GM18858 (cell line): ENCODE data around the gene FNDC3B.

ENCODE experiments used
- ATAC-seq: cut with Tn5 transposase; IDR thresholded peaks from one replicate; pipeline ENCODE4 v1.9.1; 2021; ENCODE audit not compliant: unreplicated experiment

FNDC3B gene

DNA sequence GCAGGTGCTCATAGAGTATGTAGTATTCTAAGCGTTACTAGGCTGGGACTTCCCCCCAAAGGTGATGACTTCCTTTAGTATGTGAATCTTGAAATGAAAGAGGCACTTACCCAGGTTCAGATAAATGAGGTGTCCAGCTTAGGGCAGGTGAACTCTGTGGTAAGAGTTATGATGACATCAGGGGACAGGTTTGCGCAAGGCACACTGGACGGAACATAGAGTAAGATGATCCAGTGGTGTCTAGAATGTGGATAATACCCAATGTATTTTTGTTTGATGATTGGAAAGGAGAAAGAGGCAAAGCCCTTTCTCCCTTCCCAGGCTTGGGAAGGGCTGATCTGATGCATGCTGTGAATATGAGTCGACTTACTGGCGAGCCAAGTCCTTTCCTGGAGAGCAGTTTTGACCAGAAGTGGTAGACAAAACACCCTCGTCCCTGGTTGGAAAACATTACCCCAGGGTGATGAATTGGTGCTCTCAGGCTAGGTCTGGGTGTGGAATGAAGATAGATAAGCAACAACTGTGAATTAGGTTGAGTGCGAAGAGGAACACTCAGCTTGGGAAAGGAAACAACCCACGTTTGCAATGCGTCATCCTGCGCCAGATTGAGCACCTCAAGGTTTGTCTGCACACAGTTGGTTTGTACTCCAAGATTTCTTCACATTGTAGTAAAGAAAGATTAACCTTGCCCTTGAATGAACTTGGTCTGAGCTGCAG lies 284.7 kb downstream of the FNDC3B start:
- ATAC-seq = no peak

- ATAC-seq = no peak
Observed at GRCh38 chr3:172324611-172325203, 285.3 kb downstream of the FNDC3B start.

DNA sequence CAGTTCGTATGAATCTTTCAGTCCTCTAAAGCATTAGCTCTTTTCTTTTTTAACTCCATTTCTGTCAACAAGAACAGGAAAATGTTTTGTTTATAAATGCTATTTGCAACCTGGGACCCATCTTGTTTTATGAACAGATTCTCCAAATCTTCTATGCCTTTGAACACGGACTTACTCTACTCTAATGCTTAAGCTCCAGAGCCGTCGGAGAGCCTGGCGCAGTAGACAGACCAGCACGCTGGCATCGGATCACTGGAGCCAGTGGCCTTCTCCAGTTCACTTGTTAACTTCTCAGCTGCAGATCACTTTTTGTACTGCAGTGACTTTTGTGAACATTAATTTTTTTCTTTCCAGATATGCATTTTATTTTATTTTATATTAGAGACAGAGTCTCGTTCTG lies 286.1 kb downstream of the FNDC3B start:
- ATAC-seq = no peak

GRCh38 chr3:172326993-172327392 lies 287.6 kb downstream of the FNDC3B start:
- ATAC-seq = no peak

DNA sequence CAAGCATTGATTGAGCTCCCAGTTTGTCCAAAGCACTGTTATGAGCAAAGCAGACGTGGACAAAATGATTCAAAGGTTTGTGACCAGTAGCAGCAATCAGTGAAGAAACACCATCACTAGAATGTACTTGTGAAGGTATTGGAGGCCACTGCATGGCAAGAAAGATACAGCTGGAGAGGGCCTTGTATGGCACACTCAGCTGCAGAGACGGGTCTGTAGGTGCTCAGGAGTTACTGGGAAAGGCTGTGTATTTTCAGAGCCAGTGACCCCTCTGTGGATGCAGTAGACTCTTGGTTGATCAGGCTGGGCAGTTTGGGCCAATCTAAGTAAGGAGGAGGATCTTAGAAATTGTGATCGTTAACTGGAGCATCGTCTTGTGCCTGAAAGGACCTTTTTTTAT lies 288.9 kb downstream of the FNDC3B start:
- no peak for ATAC-seq

GRCh38 chr3:172329070-172329469 lies 289.7 kb downstream of the FNDC3B start:
- ATAC-seq = no peak

DNA sequence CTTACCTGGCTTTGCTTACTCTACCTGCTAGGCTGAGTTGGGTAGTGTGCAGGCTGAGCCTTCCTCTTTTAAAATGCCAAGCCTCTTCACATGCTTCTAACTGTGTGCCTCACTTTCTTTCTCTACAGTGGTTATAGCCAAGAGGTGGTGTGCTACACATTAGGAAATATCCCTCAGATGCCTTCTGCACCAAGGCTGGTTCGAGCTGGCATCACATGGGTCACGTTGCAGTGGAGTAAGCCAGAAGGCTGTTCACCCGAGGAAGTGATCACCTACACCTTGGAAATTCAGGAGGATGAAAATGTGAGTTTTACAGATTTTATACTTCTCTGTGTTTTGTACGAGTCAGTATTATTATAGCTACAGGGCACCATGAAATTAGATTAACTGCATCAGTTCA lies 291.0 kb downstream of the FNDC3B start:
- no peak for ATAC-seq

- peak; percentile 63 for ATAC-seq
Observed at GRCh38 chr3:172332256-172333041, 293.1 kb downstream of the FNDC3B start.

- no peak for ATAC-seq
Observed at GRCh38 chr3:172333042-172333377, 293.6 kb downstream of the FNDC3B start.

GRCh38 chr3:172333692-172334457 lies 294.5 kb downstream of the FNDC3B start:
- ATAC-seq = no peak

DNA sequence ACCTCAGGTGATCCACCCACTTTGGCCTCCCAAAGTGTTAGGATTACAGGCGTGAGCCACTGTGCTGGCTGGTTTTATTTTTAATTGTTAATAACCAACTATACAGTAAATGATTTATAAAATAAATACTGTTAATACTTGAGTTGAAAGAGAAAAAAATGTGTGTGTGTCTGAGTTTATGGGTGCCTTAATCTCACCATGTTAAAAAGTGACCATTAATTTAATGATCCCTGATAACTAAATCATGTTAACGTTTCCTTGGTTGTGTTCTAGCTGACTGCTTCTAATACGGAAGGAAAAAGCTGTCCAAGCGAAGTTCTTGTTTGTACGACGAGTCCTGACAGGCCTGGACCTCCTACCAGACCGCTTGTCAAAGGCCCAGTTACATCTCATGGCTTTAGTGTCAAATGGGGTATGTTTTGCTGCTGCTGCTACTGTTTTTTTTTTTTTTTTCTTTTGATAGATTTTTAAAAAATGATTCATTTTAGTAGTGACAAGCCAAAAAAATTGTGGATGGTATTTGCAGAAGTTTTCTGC lies 295.4 kb downstream of the FNDC3B start:
- ATAC-seq = no peak

GRCh38 chr3:172339892-172340291 lies 300.5 kb downstream of the FNDC3B start:
- ATAC-seq = no peak

DNA sequence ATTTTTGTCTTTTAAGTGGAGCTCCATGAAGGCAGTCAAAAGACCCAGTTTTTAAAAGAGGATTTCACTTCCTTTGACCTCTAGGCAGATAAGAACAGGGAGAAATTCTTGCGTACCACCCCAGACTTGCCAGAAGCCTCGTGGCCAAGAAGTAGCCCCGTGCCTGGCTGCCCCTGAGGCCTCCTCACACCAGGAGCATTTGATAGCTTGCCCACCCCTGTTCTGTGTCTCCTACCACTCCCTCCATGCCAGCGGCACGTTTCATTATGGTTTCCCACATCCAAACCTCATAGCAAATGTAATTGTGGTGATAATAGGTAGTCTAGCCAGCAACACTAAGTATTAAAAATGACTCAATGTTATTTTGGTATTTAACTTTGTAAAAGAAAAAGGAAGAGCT lies 301.2 kb downstream of the FNDC3B start:
- ATAC-seq = no peak

- peak; percentile 71 for ATAC-seq
Observed at GRCh38 chr3:172341482-172342059, 302.2 kb downstream of the FNDC3B start.

GRCh38 chr3:172342097-172342659 lies 302.8 kb downstream of the FNDC3B start:
- ATAC-seq = no peak

GRCh38 chr3:172343117-172343516 lies 303.7 kb downstream of the FNDC3B start:
- no peak for ATAC-seq

DNA sequence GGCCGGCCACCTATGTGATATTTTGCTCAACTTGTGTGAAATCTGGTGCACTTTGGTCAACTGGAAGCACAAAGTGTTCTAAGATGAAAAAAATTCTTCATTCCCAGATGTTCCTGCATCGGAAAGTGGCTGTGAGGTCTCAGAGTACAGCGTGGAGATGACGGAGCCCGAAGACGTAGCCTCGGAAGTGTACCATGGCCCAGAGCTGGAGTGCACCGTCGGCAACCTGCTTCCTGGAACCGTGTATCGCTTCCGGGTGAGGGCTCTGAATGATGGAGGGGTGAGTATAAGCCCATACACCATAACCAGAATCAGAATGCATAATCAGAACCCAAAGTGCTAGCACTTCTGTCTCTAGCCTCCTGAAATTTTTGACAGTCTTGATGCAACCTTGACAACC lies 304.6 kb downstream of the FNDC3B start:
- no peak for ATAC-seq

GRCh38 chr3:172346161-172346560 lies 306.8 kb downstream of the FNDC3B start:
- no peak for ATAC-seq

- no peak for ATAC-seq
Observed at GRCh38 chr3:172347895-172348679, 308.7 kb downstream of the FNDC3B start.
